ENCODE results near the gene RGL1.

RGL1 gene

GRCh38 chr1:183836598-183836997, 31.7 kb downstream of the RGL1 start:
- peaks cover 5% of the 10 kb centered on the region for H3K36me3 ChIP-seq (ENCODE audit: insufficient read depth, insufficient read length, low read length)
- DNase-seq (ENCODE audit: low read depth, low spot score): no peak
- TF ChIP-seq YY1 (IDR thresholded peaks at IDR 0.05; ENCODE audit: insufficient read depth, insufficient read length) (no peak), ZNF274 (IDR thresholded peaks at IDR 0.05; ENCODE audit: low read depth, low read length) (no peak), SUZ12 (IDR thresholded peaks at IDR 0.05; ENCODE audit: extremely low read depth, insufficient read depth, insufficient read length) (no peak)

GRCh38 chr1:183837062-183837461, 32.1 kb downstream of the RGL1 start:
- peaks cover 5% of the 10 kb centered on the region for H3K36me3 ChIP-seq (ENCODE audit: insufficient read depth, insufficient read length, low read length)
- H3K27me3 ChIP-seq (ENCODE audit: insufficient read depth, insufficient read length): no peaks in the 10 kb centered on the region
- no peak overlapping the region for H3K4me3 ChIP-seq (ENCODE audit: insufficient read length, low read depth)
- H3K4me1 ChIP-seq (ENCODE audit: insufficient read depth, insufficient read length): no peaks in the 10 kb centered on the region
- TF ChIP-seq YY1 (IDR thresholded peaks at IDR 0.05; ENCODE audit: insufficient read depth, insufficient read length): no peak
- TF ChIP-seq SUZ12 (IDR thresholded peaks at IDR 0.05; ENCODE audit: extremely low read depth, insufficient read depth, insufficient read length): no peak
- no peak for TF ChIP-seq ZNF274 (IDR thresholded peaks at IDR 0.05; ENCODE audit: low read depth, low read length)
- H3K9me3 ChIP-seq (ENCODE audit: insufficient read depth, low read length): no peaks in the 10 kb centered on the region
- H3K9ac ChIP-seq (ENCODE audit: insufficient read length, low read depth): no peak overlapping the region
- no peak for DNase-seq (ENCODE audit: low read depth, low spot score)

More at GRCh38 chr1:183836598-183836997, 31.7 kb downstream of the RGL1 start:
- no peaks in the 10 kb centered on the region for H3K4me1 ChIP-seq (ENCODE audit: insufficient read depth, insufficient read length)
- no peak overlapping the region for H3K4me3 ChIP-seq (ENCODE audit: insufficient read length, low read depth)
- H3K9me3 ChIP-seq (ENCODE audit: insufficient read depth, low read length): no peaks in the 10 kb centered on the region
- H3K9ac ChIP-seq (ENCODE audit: insufficient read length, low read depth): no peak overlapping the region
- H3K27me3 ChIP-seq (ENCODE audit: insufficient read depth, insufficient read length): no peaks in the 10 kb centered on the region

- no peak overlapping the region for H3K9ac ChIP-seq (ENCODE audit: insufficient read length, low read depth)
- H3K36me3 ChIP-seq (ENCODE audit: insufficient read depth, insufficient read length, low read length): peaks cover 5% of the 10 kb centered on the region
- TF ChIP-seq ZNF274 (IDR thresholded peaks at IDR 0.05; ENCODE audit: low read depth, low read length) (no peak), YY1 (IDR thresholded peaks at IDR 0.05; ENCODE audit: insufficient read depth, insufficient read length) (no peak), SUZ12 (IDR thresholded peaks at IDR 0.05; ENCODE audit: extremely low read depth, insufficient read depth, insufficient read length) (no peak)
- H3K4me3 ChIP-seq (ENCODE audit: insufficient read length, low read depth): no peak overlapping the region
- no peaks in the 10 kb centered on the region for H3K9me3 ChIP-seq (ENCODE audit: insufficient read depth, low read length)
- H3K4me1 ChIP-seq (ENCODE audit: insufficient read depth, insufficient read length): no peaks in the 10 kb centered on the region
- no peak for DNase-seq (ENCODE audit: low read depth, low spot score)
- H3K27me3 ChIP-seq (ENCODE audit: insufficient read depth, insufficient read length): no peaks in the 10 kb centered on the region
Measured at GRCh38 chr1:183838221-183838620, 33.3 kb downstream of the RGL1 start.

GRCh38 chr1:183840140-183840539, 35.2 kb downstream of the RGL1 start:
- no peaks in the 10 kb centered on the region for H3K4me1 ChIP-seq (ENCODE audit: insufficient read depth, insufficient read length)
- peaks cover 5% of the 10 kb centered on the region for H3K36me3 ChIP-seq (ENCODE audit: insufficient read depth, insufficient read length, low read length)
- H3K27me3 ChIP-seq (ENCODE audit: insufficient read depth, insufficient read length): no peaks in the 10 kb centered on the region
- no peak for DNase-seq (ENCODE audit: low read depth, low spot score)
- no peak overlapping the region for H3K4me3 ChIP-seq (ENCODE audit: insufficient read length, low read depth)
- no peaks in the 10 kb centered on the region for H3K9me3 ChIP-seq (ENCODE audit: insufficient read depth, low read length)
- TF ChIP-seq YY1 (IDR thresholded peaks at IDR 0.05; ENCODE audit: insufficient read depth, insufficient read length) (no peak), SUZ12 (IDR thresholded peaks at IDR 0.05; ENCODE audit: extremely low read depth, insufficient read depth, insufficient read length) (no peak), ZNF274 (IDR thresholded peaks at IDR 0.05; ENCODE audit: low read depth, low read length) (no peak)
- no peak overlapping the region for H3K9ac ChIP-seq (ENCODE audit: insufficient read length, low read depth)

- H3K9me3 ChIP-seq (ENCODE audit: insufficient read depth, low read length): no peaks in the 10 kb centered on the region
- TF ChIP-seq ZNF274 (IDR thresholded peaks at IDR 0.05; ENCODE audit: low read depth, low read length): no peak
- no peak for TF ChIP-seq SUZ12 (IDR thresholded peaks at IDR 0.05; ENCODE audit: extremely low read depth, insufficient read depth, insufficient read length)
- no peak for TF ChIP-seq YY1 (IDR thresholded peaks at IDR 0.05; ENCODE audit: insufficient read depth, insufficient read length)
Measured at GRCh38 chr1:183841550-183841949, 36.6 kb downstream of the RGL1 start.

GRCh38 chr1:183841950-183842794, 37.3 kb downstream of the RGL1 start:
- Histone ChIP-seq H3K4me1 (ENCODE audit: insufficient read depth, insufficient read length) (no peaks in the 10 kb centered on the region), H3K9me3 (ENCODE audit: insufficient read depth, low read length) (no peaks in the 10 kb centered on the region), H3K9ac (ENCODE audit: insufficient read length, low read depth) (no peak overlapping the region), H3K27me3 (ENCODE audit: insufficient read depth, insufficient read length) (no peaks in the 10 kb centered on the region), H3K36me3 (ENCODE audit: insufficient read depth, insufficient read length, low read length) (peaks cover 5% of the 10 kb centered on the region), H3K4me3 (ENCODE audit: insufficient read length, low read depth) (no peak overlapping the region)
- no peak for DNase-seq (ENCODE audit: low read depth, low spot score)
- TF ChIP-seq ZNF274 (IDR thresholded peaks at IDR 0.05; ENCODE audit: low read depth, low read length) (no peak), YY1 (IDR thresholded peaks at IDR 0.05; ENCODE audit: insufficient read depth, insufficient read length) (no peak), SUZ12 (IDR thresholded peaks at IDR 0.05; ENCODE audit: extremely low read depth, insufficient read depth, insufficient read length) (no peak)

More at GRCh38 chr1:183841550-183841949, 36.6 kb downstream of the RGL1 start:
- H3K27me3 ChIP-seq (ENCODE audit: insufficient read depth, insufficient read length): no peaks in the 10 kb centered on the region
- H3K36me3 ChIP-seq (ENCODE audit: insufficient read depth, insufficient read length, low read length): peaks cover 5% of the 10 kb centered on the region
- no peaks in the 10 kb centered on the region for H3K4me1 ChIP-seq (ENCODE audit: insufficient read depth, insufficient read length)
- no peak overlapping the region for H3K4me3 ChIP-seq (ENCODE audit: insufficient read length, low read depth)
- H3K9ac ChIP-seq (ENCODE audit: insufficient read length, low read depth): no peak overlapping the region
- no peak for DNase-seq (ENCODE audit: low read depth, low spot score)

GRCh38 chr1:183842795-183843144, 37.9 kb downstream of the RGL1 start:
- no peak overlapping the region for H3K9ac ChIP-seq (ENCODE audit: insufficient read length, low read depth)
- no peaks in the 10 kb centered on the region for H3K9me3 ChIP-seq (ENCODE audit: insufficient read depth, low read length)
- H3K36me3 ChIP-seq (ENCODE audit: insufficient read depth, insufficient read length, low read length): peaks cover 5% of the 10 kb centered on the region
- H3K4me1 ChIP-seq (ENCODE audit: insufficient read depth, insufficient read length): no peaks in the 10 kb centered on the region
- no peak overlapping the region for H3K4me3 ChIP-seq (ENCODE audit: insufficient read length, low read depth)
- no peaks in the 10 kb centered on the region for H3K27me3 ChIP-seq (ENCODE audit: insufficient read depth, insufficient read length)
- TF ChIP-seq YY1 (IDR thresholded peaks at IDR 0.05; ENCODE audit: insufficient read depth, insufficient read length) (no peak), ZNF274 (IDR thresholded peaks at IDR 0.05; ENCODE audit: low read depth, low read length) (no peak), SUZ12 (IDR thresholded peaks at IDR 0.05; ENCODE audit: extremely low read depth, insufficient read depth, insufficient read length) (no peak)
- DNase-seq (ENCODE audit: low read depth, low spot score): no peak
